ENCODE measurements around the gene UCK2. TPM values are rescaled to one million over a fixed set of nuclear protein-coding genes. Genes with fewer than 3 reads are reported as not detected.

Gene UCK2
- total RNA-seq, 4 donors from 2014 or later: 40.3 to 47.8 (median 42.2) TPM

GRCh38 chr1:165843304-165843703 lies 15.9 kb downstream of the UCK2 start:
- intact Hi-C loops (cut with DNase I; ENCODE audit: low total_unique reads): no loop called here
- no peak overlapping the region for H3K4me3 ChIP-seq (ENCODE audit: low read depth, poor library complexity, severe bottlenecking)
- TF ChIP-seq POLR2A (IDR thresholded peaks at IDR 0.05): no peak
- TF ChIP-seq CTCF (IDR thresholded peaks at IDR 0.05): no peak
- WGBS, 2 donors: 62 to 63% methylated on average over 1 of the region's 1 CpG
- no peak for DNase-seq (ENCODE audit: low spot score in 2 of 2)

GRCh38 chr1:165844114-165844798 lies 16.8 kb downstream of the UCK2 start:
- TF ChIP-seq CTCF (IDR thresholded peaks at IDR 0.05) (no peak), POLR2A (IDR thresholded peaks at IDR 0.05) (no peak)
- 75 to 77% methylated on average over 11 of the region's 11 CpGs for WGBS, 2 donors
- intact Hi-C loops (cut with DNase I; ENCODE audit: low total_unique reads): no loop called here

GRCh38 chr1:165844933-165845332 lies 17.5 kb downstream of the UCK2 start:
- intact Hi-C loops (cut with DNase I; ENCODE audit: low total_unique reads): no loop called here
- TF ChIP-seq CTCF (IDR thresholded peaks at IDR 0.05) (no peak), POLR2A (IDR thresholded peaks at IDR 0.05) (no peak)
- H3K4me3 ChIP-seq (ENCODE audit: low read depth, poor library complexity, severe bottlenecking): no peak overlapping the region
- WGBS, 2 donors: 88 to 89% methylated on average over 6 of the region's 6 CpGs
- DNase-seq (ENCODE audit: low spot score in 2 of 2): no peak

More at GRCh38 chr1:165844114-165844798, 16.8 kb downstream of the UCK2 start:
- no peak for DNase-seq (ENCODE audit: low spot score in 2 of 2)
- no peak overlapping the region for H3K4me3 ChIP-seq (ENCODE audit: low read depth, poor library complexity, severe bottlenecking)

- TF ChIP-seq CTCF (IDR thresholded peaks at IDR 0.05) (no peak), POLR2A (IDR thresholded peaks at IDR 0.05) (no peak)
- intact Hi-C loops (cut with DNase I; ENCODE audit: low total_unique reads): no loop called here
- no peak overlapping the region for H3K4me3 ChIP-seq (ENCODE audit: low read depth, poor library complexity, severe bottlenecking)
- no peak for DNase-seq (ENCODE audit: low spot score in 2 of 2)
- WGBS, 2 donors: 94 to 95% methylated on average over 3 of the region's 3 CpGs
Measured at GRCh38 chr1:165845569-165845968, 18.2 kb downstream of the UCK2 start.

- WGBS, 2 donors: 92 to 98% methylated on average over 2 of the region's 2 CpGs
- H3K4me3 ChIP-seq (ENCODE audit: low read depth, poor library complexity, severe bottlenecking): no peak overlapping the region
- no peak for TF ChIP-seq CTCF (IDR thresholded peaks at IDR 0.05)
- no peak for TF ChIP-seq POLR2A (IDR thresholded peaks at IDR 0.05)
- no peak for DNase-seq (ENCODE audit: low spot score in 2 of 2)
- intact Hi-C loops (cut with DNase I; ENCODE audit: low total_unique reads): no loop called here
Measured at GRCh38 chr1:165845992-165846748, 18.8 kb downstream of the UCK2 start.
